BLaER1 (cell line): Measurements from ENCODE around the gene VPS29.
"Not testable (repeated sequence)": the region's sequence is repeated elsewhere in the genome, so short reads cannot be mapped to it uniquely, and the experiment has no call there.

Experiments used
- H3K27ac ChIP-seq: shearing (Covaris generic); formaldehyde crosslinking; 2 replicates; pipeline ENCODE4 v1.8.1; 2022
- H3K27me3 ChIP-seq: shearing (Covaris generic); formaldehyde crosslinking; 2 replicates; pipeline ENCODE4 v1.8.1; 2022
- H3K36me3 ChIP-seq: shearing (Covaris generic); formaldehyde crosslinking; 2 replicates; pipeline ENCODE4 v1.8.1; 2022
- H3K4me1 ChIP-seq: shearing (Covaris generic); formaldehyde crosslinking; 2 replicates; pipeline ENCODE4 v1.8.1; 2022
- H3K4me2 ChIP-seq: shearing (Covaris generic); formaldehyde crosslinking; 2 replicates; pipeline ENCODE4 v1.8.1; 2022
- H3K4me3 ChIP-seq: shearing (Covaris generic); formaldehyde crosslinking; 2 replicates; pipeline ENCODE4 v1.8.1; 2022
- H3K9ac ChIP-seq: shearing (Covaris generic); formaldehyde crosslinking; 2 replicates; pipeline ENCODE4 v1.8.1; 2022
- H3K9me3 ChIP-seq: shearing (Covaris generic); formaldehyde crosslinking; 2 replicates; pipeline ENCODE4 v1.8.1; 2022
- H4K20me1 ChIP-seq: shearing (Covaris generic); formaldehyde crosslinking; 2 replicates; pipeline ENCODE4 v1.8.1; 2022
- Cebpa-rat ChIP-seq: shearing (Covaris generic); IDR thresholded peaks from 2 replicates; pipeline ENCODE4 v1.8.1; 2022

Gene VPS29

DNA sequence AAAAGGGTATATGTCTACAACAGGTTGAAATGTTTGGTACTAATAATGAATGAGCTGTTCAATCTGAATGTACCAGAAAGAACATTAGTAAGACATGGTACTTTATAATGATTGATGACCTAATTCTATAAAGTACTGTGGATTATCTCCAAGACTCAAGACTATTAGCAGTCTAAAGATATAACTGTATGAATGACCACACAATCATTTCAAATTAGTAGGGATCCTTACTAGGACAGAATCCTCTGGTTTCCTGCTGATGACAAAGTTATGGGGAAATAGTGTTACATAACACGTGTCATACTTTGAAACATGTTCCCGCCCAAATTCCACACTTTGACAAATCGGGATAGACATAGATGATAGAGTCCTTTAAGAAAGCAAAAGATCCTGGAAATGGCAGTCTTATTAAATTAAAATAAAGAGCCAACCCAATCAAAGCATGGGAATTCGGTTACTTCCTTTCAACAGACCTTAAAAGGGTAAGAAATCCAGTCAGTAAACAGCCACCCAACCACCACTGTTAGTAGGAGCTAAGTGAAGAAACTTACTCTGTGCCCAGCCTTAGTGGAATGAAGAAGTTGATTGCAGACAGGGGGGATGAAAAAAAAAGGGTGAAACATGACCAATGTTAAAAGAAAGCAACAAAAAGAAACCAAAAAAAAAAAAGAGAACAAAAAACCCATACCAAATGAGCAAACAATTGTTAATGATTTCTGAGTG is 2.8 kb downstream of the VPS29 start:
- TF ChIP-seq Cebpa-rat, result no peak
- peak overlapping the region; percentile 39; the same call in 1 of the 2 replicates for H3K9ac ChIP-seq
- peaks cover 29% of the 10 kb centered on the region for H3K4me1 ChIP-seq
- H3K9me3 ChIP-seq, result no peaks in the 10 kb centered on the region
- H3K27ac ChIP-seq, result no peak overlapping the region
- H4K20me1 ChIP-seq, result peaks cover 24% of the 10 kb centered on the region; the same call in 1 of the 2 replicates
- H3K4me3 ChIP-seq, result no peak overlapping the region
- no peak overlapping the region for H3K4me2 ChIP-seq
- H3K27me3 ChIP-seq, result no peaks in the 10 kb centered on the region
- peaks cover 38% of the 10 kb centered on the region for H3K36me3 ChIP-seq

DNA sequence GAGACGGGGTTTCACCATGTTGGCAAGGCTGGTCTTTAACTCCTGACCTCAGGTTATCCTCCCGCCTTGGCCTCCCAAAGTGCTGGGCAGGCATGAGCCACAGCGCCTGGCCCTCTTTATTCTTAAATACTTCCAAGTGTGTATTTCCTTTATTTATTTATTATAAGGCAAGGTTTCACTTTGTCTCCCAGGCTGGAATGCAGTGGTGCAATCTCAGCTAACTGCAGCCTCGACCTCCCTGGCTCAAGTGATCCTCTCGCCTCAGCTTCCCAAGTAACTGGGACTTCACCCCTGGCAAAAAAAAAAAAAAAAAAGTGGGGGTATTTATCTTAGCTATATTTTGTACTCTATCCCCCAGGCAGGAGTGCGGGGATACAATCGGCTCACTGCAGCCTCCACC is 26.5 kb downstream of the VPS29 start:
- H3K4me1 ChIP-seq, result peaks cover 23% of the 10 kb centered on the region
- H3K4me2 ChIP-seq, result no peak overlapping the region
- H3K9me3 ChIP-seq, result no peaks in the 10 kb centered on the region
- H3K27ac ChIP-seq, result no peak overlapping the region
- H4K20me1 ChIP-seq, result peaks cover 55% of the 10 kb centered on the region
- H3K4me3 ChIP-seq, result no peak overlapping the region
- H3K36me3 ChIP-seq, result peaks cover 85% of the 10 kb centered on the region
- no peaks in the 10 kb centered on the region for H3K27me3 ChIP-seq
- no peak for TF ChIP-seq Cebpa-rat
- no peak overlapping the region for H3K9ac ChIP-seq

DNA sequence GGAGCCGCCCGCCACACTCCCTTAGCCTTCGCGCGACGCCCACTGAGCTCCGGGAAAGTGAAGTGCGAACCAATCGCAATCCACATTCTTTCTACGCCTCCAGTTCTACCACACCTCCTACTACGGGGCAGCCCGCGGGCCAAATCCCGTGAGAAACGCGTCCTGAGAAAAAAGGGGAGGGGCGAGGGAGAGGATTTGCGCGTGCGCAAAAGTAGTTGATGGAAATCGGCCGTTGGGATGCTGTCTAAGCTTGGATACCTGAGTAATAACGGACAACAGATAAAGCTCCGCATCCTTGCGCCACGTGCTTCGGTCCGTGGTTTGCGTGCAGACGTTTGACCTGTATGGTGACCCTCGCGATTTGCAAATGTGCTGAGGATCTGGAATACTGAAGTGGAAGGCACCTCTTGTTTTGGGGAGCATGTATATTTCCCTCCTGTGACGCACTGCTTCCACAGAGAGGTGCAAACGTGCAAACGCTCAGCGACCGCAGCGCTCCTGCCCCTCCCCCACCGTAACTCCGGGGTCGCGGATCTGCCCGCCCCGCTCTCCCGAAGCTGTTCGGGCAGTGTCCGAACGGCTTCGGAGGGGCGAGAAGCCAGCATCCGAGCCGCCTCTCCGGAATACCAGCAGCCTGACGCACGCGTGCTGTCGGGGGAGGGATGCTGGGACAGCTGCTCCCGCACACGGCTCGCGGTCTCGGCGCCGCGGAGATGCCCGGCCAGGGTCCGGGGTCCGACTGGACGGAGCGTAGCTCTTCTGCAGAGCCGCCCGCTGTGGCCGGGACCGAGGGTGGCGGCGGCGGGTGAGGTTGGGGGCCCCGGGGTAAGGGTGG is 33.5 kb downstream of the VPS29 start, which contains the start of the genes FAM216A and GPN3:
FAM216A (plus strand) TSS at position 632 of the 835 bp plus-strand sequence; CDS start at position 663, 31 bp downstream.
GPN3 (minus strand) TSS at position 44 of the 835 bp plus-strand sequence. CDS start 54 bp downstream, outside the sequence.
- Histone ChIP-seq H3K4me1 (peaks cover 49% of the 10 kb centered on the region), H4K20me1 (peaks cover 21% of the 10 kb centered on the region; the same call in 1 of the 2 replicates), H3K27me3 (no peaks in the 10 kb centered on the region), H3K4me2 (peak within 1 kb of the TSS; percentile 92), H3K36me3 (peaks cover 45% of the 10 kb centered on the region), H3K4me3 (peak within 1 kb of the TSS; percentile 80), H3K9ac (peak within 1 kb of the TSS; percentile 96), H3K9me3 (no peaks in the 10 kb centered on the region), H3K27ac (peak within 1 kb of the TSS; percentile 99)
- TF ChIP-seq Cebpa-rat, result no peak

DNA sequence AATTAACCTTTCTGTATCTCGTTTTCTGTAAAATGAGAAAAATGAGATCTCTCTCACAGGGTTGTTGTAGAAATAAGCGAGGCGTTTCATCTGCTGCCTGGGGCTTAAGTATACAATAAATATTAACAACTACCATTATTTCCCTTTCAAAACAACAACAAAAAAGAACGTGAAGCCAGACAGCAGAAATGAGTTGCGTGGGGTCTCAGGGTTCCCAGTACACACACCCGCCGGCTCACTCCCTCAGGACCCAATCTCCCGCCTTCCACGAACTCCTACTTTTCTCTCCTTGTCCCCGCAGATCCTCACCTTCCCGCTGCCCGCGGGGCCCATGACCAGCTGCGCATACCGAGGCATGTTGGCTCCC is 34.1 kb downstream of the VPS29 start:
- Histone ChIP-seq H3K27me3 (no peaks in the 10 kb centered on the region), H3K4me2 (peak overlapping the region; percentile 92), H3K36me3 (peaks cover 45% of the 10 kb centered on the region), H3K4me3 (peak overlapping the region; percentile 80), H3K9ac (peak overlapping the region; percentile 96), H4K20me1 (peaks cover 21% of the 10 kb centered on the region; the same call in 1 of the 2 replicates), H3K4me1 (peaks cover 43% of the 10 kb centered on the region), H3K9me3 (no peaks in the 10 kb centered on the region), H3K27ac (peak overlapping the region; percentile 99)
- TF ChIP-seq Cebpa-rat, result no peak

DNA sequence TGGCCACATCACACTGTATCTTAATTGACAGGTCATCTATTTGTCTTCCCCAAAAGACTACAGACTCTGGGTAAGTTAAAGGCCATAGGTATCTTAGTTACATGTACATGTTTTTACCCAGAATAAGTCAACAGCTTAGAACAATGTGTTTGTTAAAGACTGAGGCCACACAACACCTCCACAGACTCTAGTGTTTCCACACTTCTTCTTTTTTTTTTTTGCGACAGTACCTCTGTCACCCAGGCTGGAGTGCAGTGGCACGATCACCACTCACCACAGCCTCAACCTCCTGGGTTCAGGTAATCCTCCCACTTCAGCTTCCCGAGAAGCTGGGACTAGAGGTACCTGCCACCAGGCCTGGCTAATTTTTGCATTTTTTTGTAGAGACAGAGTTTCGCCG is 35.1 kb downstream of the VPS29 start:
- Histone ChIP-seq H3K4me2 (peak overlapping the region; percentile 92), H4K20me1 (peaks cover 18% of the 10 kb centered on the region; the same call in 1 of the 2 replicates), H3K27ac (no peak overlapping the region), H3K4me3 (peak overlapping the region; percentile 80), H3K9me3 (no peaks in the 10 kb centered on the region), H3K27me3 (no peaks in the 10 kb centered on the region), H3K9ac (peak overlapping the region; percentile 96), H3K4me1 (peaks cover 33% of the 10 kb centered on the region), H3K36me3 (peaks cover 47% of the 10 kb centered on the region)
- TF ChIP-seq Cebpa-rat, result no peak

DNA sequence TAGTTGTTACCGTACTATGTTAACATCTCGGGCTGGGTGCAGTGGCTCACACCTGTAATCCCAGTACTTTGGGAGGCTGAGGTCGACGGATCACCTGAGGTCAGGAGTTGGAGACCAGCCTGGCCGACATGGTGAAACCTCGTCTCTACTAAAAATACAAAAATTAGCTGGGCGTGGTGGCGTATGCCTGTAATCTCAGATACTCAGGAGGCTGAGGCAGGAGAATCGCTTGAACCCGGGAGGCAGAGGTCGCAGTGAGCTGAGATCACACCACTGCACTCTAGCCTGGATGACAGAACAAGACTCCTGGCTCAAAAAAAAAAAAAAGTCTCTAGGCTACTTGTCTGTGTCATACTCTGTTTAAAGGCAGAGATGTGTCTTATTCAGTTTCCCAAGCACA is 36.1 kb downstream of the VPS29 start:
- H3K27ac ChIP-seq, H3K4me2 ChIP-seq, H3K9ac ChIP-seq, H3K9me3 ChIP-seq, H3K27me3 ChIP-seq, H3K4me3 ChIP-seq: not testable (repeated sequence)
- Histone ChIP-seq H4K20me1 (peaks cover 18% of the 10 kb centered on the region; the same call in 1 of the 2 replicates), H3K4me1 (peaks cover 30% of the 10 kb centered on the region), H3K36me3 (peaks cover 54% of the 10 kb centered on the region)

DNA sequence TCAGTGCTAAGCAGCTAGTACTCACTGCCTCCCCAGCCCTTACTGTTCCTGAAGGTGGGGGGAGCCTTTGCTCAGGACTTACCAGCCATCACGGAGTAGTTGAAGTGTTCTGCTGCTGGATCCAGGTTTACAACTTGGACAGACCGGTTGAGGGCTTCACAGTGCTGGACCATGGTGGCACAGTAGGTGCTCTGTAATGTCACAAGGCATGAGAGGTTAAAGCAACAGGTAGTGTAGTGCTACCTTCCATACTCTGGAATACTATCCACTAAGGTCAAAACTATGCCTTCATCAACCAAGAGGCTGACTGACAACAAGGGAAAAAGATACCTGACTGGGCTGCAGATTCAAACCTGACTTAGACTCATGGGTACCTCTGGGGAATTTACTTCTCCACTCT is 36.9 kb downstream of the VPS29 start:
- H3K9ac ChIP-seq, result no peak overlapping the region; the same call in 1 of the 2 replicates
- H4K20me1 ChIP-seq, result peaks cover 18% of the 10 kb centered on the region; the same call in 1 of the 2 replicates
- H3K4me3 ChIP-seq, result no peak overlapping the region
- H3K9me3 ChIP-seq, result no peaks in the 10 kb centered on the region
- no peak overlapping the region for H3K27ac ChIP-seq
- peaks cover 57% of the 10 kb centered on the region for H3K36me3 ChIP-seq
- no peak overlapping the region for H3K4me2 ChIP-seq
- peaks cover 23% of the 10 kb centered on the region for H3K4me1 ChIP-seq
- no peaks in the 10 kb centered on the region for H3K27me3 ChIP-seq
- no peak for TF ChIP-seq Cebpa-rat

DNA sequence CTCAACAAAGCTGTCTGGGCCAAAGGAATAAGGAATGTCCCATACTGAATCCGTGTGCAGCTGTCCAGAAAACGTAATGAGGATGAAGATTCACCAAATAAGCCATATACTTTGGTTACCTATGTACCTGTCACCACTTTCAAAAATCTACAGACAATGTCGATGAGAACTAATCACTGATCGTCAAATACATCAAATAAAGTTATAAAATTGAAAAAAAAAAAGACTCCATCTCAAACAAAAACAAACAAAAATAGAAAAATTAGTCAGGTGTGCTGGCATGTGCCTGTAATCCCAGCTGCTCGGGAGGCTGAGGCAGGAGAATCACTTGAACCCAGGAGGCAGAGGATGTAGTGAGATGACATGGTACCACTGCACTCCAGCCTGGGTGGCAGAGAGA is 40.7 kb downstream of the VPS29 start:
- not testable (repeated sequence) for H3K27me3 ChIP-seq, H3K9me3 ChIP-seq, H3K4me2 ChIP-seq, H3K27ac ChIP-seq, H3K9ac ChIP-seq, H3K4me3 ChIP-seq, H4K20me1 ChIP-seq
- Histone ChIP-seq H3K4me1 (peaks cover 22% of the 10 kb centered on the region), H3K36me3 (peaks cover 90% of the 10 kb centered on the region)

DNA sequence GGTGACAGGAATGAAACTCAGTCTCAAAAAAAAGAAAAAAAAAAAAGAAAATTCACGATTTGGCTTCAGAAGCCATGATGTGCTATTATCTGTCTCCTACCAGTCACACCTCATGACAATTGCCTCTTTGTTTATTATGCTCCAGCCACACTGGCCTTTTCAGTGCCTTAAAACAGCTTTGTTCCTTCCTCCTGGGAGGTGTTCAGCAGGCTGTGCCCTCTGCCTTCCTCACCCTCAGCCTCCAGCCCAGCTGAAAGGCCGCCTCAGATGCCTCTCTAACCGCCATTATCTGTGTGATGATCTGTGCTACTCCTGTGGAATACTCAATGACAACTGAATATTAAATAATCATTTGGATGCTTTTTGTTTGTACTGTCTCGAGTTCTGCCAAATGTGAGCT is 43.2 kb downstream of the VPS29 start:
- Histone ChIP-seq H3K36me3 (peaks cover 92% of the 10 kb centered on the region), H3K4me1 (peaks cover 33% of the 10 kb centered on the region), H3K27ac (no peak overlapping the region), H3K4me2 (no peak overlapping the region), H3K4me3 (no peak overlapping the region), H3K9ac (no peak overlapping the region), H3K9me3 (no peaks in the 10 kb centered on the region), H3K27me3 (no peaks in the 10 kb centered on the region), H4K20me1 (no peaks in the 10 kb centered on the region)
- TF ChIP-seq Cebpa-rat, result no peak
